ENCODE data around the gene CPNE4. TPM values are rescaled to one million over a fixed set of nuclear protein-coding genes. Genes with fewer than 3 reads are reported as not detected.
A peak's percentile ranks its signal among the peaks of the same experiment; 100 is the strongest.

The CPNE4 gene
- total and polyA plus RNA-seq, 9 of the 15 experiments (the other 6 are each of a cell fraction or from before 2014, with no cell fraction given): not detected

DNA sequence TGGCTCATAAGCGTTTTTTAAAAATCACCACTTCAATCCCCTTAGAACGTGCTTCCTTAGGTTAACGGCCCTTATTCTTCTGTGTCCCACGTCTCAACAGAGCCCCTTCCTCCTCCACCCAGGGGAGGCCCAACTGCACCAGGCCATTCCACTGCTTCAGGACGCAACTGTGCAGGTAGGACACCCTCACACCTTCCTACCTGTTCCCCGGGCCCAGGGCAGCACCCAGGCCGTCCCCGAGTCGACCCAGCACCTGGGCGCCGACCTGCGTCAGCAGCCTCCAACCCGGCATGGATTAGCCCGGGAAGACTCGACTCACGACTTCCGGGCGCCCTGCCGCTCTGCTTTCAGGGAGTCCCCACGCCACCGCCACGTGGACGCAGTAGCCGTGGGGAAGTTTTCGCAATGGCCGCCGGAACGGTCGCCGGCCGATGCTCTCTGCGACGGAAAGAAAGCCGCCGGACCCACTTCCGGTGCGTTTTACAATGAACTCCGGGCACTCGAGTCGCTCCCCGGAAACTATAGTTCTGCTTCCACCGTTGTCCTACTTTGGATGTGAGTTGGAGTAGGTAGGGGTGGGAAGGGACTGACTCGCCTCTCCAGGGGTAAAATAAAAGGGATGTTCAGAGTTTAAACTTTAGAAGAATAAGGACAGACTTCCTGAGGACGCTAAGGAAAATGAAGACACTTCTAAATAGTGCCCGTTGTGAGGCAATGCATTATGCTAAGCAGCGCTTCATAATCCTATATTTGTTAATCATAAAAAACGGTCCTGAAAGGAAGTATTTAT, 532.1 kb downstream of the CPNE4 start, which contains the start of gene MRPL3 (continued):
- TF ChIP-seq TAF1 (IDR thresholded peaks at IDR 0.05; ENCODE audit: control insufficient read depth, extremely low read depth, insufficient read depth, low read length, severe bottlenecking) (peak; percentile 89), ZNF436 (CRISPR knock-in tag; IDR thresholded peaks at IDR 0.05) (no peak), ESRRB (CRISPR knock-in tag; IDR thresholded peaks at IDR 0.05; ENCODE audit: borderline replicate concordance) (no peak), SIX5 (IDR thresholded peaks at IDR 0.05; ENCODE audit: borderline replicate concordance in 1 of 2, insufficient read depth in 1 of 2, low read depth in 1 of 2, low read length in 2 of 2) (peak; percentile 47 to 53; a peak in 3 of 4 replicates), POLR2G (IDR thresholded peaks at IDR 0.05; ENCODE audit: low read depth, low read length) (peak; percentile 93), ZEB2 (IDR thresholded peaks at IDR 0.05) (peak; percentile 93), MTA3 (IDR thresholded peaks at IDR 0.05; ENCODE audit: borderline replicate concordance) (no peak), MTA1 (IDR thresholded peaks at IDR 0.05; ENCODE audit: borderline replicate concordance) (no peak), ZNF445 (CRISPR knock-in tag; IDR thresholded peaks at IDR 0.05; ENCODE audit: low read depth) (no peak), DMBX1 (CRISPR knock-in tag; IDR thresholded peaks at IDR 0.05; ENCODE audit: borderline replicate concordance) (0 out of 2 replicates have a peak, but pooled peaks have one; percentile 66), CREM (IDR thresholded peaks at IDR 0.05; ENCODE audit: low read depth) (peak; percentile 81), ZC3H11A (IDR thresholded peaks at IDR 0.05; ENCODE audit: low read depth, low read length) (no peak), SAFB (IDR thresholded peaks at IDR 0.05; ENCODE audit: borderline replicate concordance, low read depth, low read length) (no peak), CBX3 (IDR thresholded peaks at IDR 0.05; ENCODE audit: borderline replicate concordance in 1 of 2, low read length in 2 of 2) (peak in 1 of 2 experiments; percentile 93; a peak in 2 of 3 replicates)
- TF ChIP-seq, protein P1, sequence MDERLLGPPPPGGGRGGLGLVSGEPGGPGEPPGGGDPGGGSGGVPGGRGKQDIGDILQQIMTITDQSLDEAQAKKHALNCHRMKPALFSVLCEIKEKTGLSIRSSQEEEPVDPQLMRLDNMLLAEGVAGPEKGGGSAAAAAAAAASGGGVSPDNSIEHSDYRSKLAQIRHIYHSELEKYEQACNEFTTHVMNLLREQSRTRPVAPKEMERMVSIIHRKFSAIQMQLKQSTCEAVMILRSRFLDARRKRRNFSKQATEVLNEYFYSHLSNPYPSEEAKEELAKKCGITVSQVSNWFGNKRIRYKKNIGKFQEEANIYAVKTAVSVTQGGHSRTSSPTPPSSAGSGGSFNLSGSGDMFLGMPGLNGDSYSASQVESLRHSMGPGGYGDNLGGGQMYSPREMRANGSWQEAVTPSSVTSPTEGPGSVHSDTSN (CRISPR knock-in tag; IDR thresholded peaks at IDR 0.05; ENCODE audit: low read depth): no peak
- TF ChIP-seq, protein P1 (tag; conservative IDR thresholded peaks at IDR 0.05; ENCODE audit: low read depth): no peak
- TF ChIP-seq, protein P2, sequence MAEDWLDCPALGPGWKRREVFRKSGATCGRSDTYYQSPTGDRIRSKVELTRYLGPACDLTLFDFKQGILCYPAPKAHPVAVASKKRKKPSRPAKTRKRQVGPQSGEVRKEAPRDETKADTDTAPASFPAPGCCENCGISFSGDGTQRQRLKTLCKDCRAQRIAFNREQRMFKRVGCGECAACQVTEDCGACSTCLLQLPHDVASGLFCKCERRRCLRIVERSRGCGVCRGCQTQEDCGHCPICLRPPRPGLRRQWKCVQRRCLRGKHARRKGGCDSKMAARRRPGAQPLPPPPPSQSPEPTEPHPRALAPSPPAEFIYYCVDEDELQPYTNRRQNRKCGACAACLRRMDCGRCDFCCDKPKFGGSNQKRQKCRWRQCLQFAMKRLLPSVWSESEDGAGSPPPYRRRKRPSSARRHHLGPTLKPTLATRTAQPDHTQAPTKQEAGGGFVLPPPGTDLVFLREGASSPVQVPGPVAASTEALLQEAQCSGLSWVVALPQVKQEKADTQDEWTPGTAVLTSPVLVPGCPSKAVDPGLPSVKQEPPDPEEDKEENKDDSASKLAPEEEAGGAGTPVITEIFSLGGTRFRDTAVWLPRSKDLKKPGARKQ (CRISPR knock-in tag; IDR thresholded peaks at IDR 0.05): no peak
- TF ChIP-seq, protein P3, sequence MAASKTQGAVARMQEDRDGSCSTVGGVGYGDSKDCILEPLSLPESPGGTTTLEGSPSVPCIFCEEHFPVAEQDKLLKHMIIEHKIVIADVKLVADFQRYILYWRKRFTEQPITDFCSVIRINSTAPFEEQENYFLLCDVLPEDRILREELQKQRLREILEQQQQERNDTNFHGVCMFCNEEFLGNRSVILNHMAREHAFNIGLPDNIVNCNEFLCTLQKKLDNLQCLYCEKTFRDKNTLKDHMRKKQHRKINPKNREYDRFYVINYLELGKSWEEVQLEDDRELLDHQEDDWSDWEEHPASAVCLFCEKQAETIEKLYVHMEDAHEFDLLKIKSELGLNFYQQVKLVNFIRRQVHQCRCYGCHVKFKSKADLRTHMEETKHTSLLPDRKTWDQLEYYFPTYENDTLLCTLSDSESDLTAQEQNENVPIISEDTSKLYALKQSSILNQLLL (CRISPR knock-in tag; IDR thresholded peaks at IDR 0.05; ENCODE audit: borderline replicate concordance): no peak
- TF ChIP-seq, protein P4, sequence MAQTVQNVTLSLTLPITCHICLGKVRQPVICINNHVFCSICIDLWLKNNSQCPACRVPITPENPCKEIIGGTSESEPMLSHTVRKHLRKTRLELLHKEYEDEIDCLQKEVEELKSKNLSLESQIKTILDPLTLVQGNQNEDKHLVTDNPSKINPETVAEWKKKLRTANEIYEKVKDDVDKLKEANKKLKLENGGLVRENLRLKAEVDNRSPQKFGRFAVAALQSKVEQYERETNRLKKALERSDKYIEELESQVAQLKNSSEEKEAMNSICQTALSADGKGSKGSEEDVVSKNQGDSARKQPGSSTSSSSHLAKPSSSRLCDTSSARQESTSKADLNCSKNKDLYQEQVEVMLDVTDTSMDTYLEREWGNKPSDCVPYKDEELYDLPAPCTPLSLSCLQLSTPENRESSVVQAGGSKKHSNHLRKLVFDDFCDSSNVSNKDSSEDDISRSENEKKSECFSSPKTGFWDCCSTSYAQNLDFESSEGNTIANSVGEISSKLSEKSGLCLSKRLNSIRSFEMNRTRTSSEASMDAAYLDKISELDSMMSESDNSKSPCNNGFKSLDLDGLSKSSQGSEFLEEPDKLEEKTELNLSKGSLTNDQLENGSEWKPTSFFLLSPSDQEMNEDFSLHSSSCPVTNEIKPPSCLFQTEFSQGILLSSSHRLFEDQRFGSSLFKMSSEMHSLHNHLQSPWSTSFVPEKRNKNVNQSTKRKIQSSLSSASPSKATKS (CRISPR knock-in tag; IDR thresholded peaks at IDR 0.05): no peak

Measured in K562 (cell line).